Measurements from ENCODE around the gene SPDEF.

Gene SPDEF

GRCh38 chr6:34511915-34512737 lies 44.0 kb downstream of the SPDEF start:
- no peak for DNase-seq

- DNase-seq: no peak
Measured at GRCh38 chr6:34511214-34511914, 44.8 kb downstream of the SPDEF start.

- no peak for DNase-seq
Measured at GRCh38 chr6:34510299-34510698, 45.8 kb downstream of the SPDEF start.

GRCh38 chr6:34509782-34510181 lies 46.3 kb downstream of the SPDEF start:
- DNase-seq: no peak

- no peak for DNase-seq
Measured at GRCh38 chr6:34508425-34508824, 47.7 kb downstream of the SPDEF start.

GRCh38 chr6:34506718-34507117 lies 49.4 kb downstream of the SPDEF start:
- no peak for DNase-seq

- no peak for DNase-seq
Measured at GRCh38 chr6:34497411-34497810, 58.7 kb downstream of the SPDEF start.

- DNase-seq: no peak
Measured at GRCh38 chr6:34496103-34496685, 59.9 kb downstream of the SPDEF start.

GRCh38 chr6:34494973-34495372 lies 61.2 kb downstream of the SPDEF start:
- DNase-seq: no peak

GRCh38 chr6:34493344-34493743 lies 62.8 kb downstream of the SPDEF start:
- DNase-seq: no peak

- DNase-seq: no peak
Measured at GRCh38 chr6:34491091-34491430, 65.1 kb downstream of the SPDEF start.

- DNase-seq: no peak
Measured at GRCh38 chr6:34490390-34491090, 65.6 kb downstream of the SPDEF start.

GRCh38 chr6:34489207-34489805 lies 66.8 kb downstream of the SPDEF start:
- DNase-seq: no peak

Measured in NCI-H1694 (cell line).